Effector memory CD4-positive, alpha-beta T cell (primary cell): ENCODE results near the gene PPP2R2C.

Source experiments
- DNase-seq, 3 donors: peaks; one replicate each; pipeline ENCODE4 v3.0.0-alpha.2; 2020
- H3K27ac ChIP-seq: 2 replicates; pipeline ENCODE4 v1.7.0; 2013; ENCODE audit warnings: mild to moderate bottlenecking, low read length, moderate library complexity; ENCODE audit not compliant: insufficient read depth, poor library complexity, severe bottlenecking
- H3K27me3 ChIP-seq: replicated peaks from 2 replicates; pipeline ENCODE4 v1.7.0; 2013; ENCODE audit warnings: mild to moderate bottlenecking, low read length; ENCODE audit not compliant: insufficient read depth, control insufficient read depth, poor library complexity, severe bottlenecking
- H3K36me3 ChIP-seq: 2 replicates; pipeline ENCODE4 v1.7.0; 2013; ENCODE audit warnings: mild to moderate bottlenecking, low read length, moderate library complexity; ENCODE audit not compliant: control insufficient read depth, insufficient read depth
- H3K4me1 ChIP-seq: 2 replicates; pipeline ENCODE4 v1.7.0; 2013; ENCODE audit warnings: low read length, mild to moderate bottlenecking; ENCODE audit not compliant: control insufficient read depth, insufficient read depth, poor library complexity, severe bottlenecking
- H3K4me3 ChIP-seq: 2 replicates; pipeline ENCODE4 v1.7.0; 2013; ENCODE audit warnings: low read length, low read depth, mild to moderate bottlenecking; ENCODE audit not compliant: insufficient read depth, poor library complexity, severe bottlenecking
- H3K9me3 ChIP-seq: 2 replicates; pipeline ENCODE4 v1.7.0; 2013; ENCODE audit warnings: mild to moderate bottlenecking, low read length, moderate library complexity; ENCODE audit not compliant: control insufficient read depth

PPP2R2C gene

GRCh38 chr4:6326312-6327060 lies 145.9 kb downstream of the PPP2R2C start:
- no peak overlapping the region for H3K4me3 ChIP-seq
- H3K27me3 ChIP-seq: no peaks in the 10 kb centered on the region
- no peak for DNase-seq
- H3K9me3 ChIP-seq: no peaks in the 10 kb centered on the region
- no peak overlapping the region for H3K27ac ChIP-seq
- H3K4me1 ChIP-seq: peaks cover 3% of the 10 kb centered on the region
- H3K36me3 ChIP-seq: no peaks in the 10 kb centered on the region

GRCh38 chr4:6325788-6326290 lies 146.6 kb downstream of the PPP2R2C start:
- Histone ChIP-seq H3K36me3 (no peaks in the 10 kb centered on the region), H3K4me3 (no peak overlapping the region), H3K9me3 (no peaks in the 10 kb centered on the region), H3K4me1 (peaks cover 3% of the 10 kb centered on the region), H3K27ac (no peak overlapping the region), H3K27me3 (no peaks in the 10 kb centered on the region)
- DNase-seq: no peak

- H3K27ac ChIP-seq: no peak overlapping the region
- H3K4me1 ChIP-seq: peaks cover 3% of the 10 kb centered on the region
- no peaks in the 10 kb centered on the region for H3K36me3 ChIP-seq
- no peak overlapping the region for H3K4me3 ChIP-seq
- DNase-seq: no peak
- no peaks in the 10 kb centered on the region for H3K27me3 ChIP-seq
- no peaks in the 10 kb centered on the region for H3K9me3 ChIP-seq
Measured at GRCh38 chr4:6324999-6325787, 147.2 kb downstream of the PPP2R2C start.

GRCh38 chr4:6324461-6324998 lies 147.9 kb downstream of the PPP2R2C start:
- Histone ChIP-seq H3K9me3 (no peaks in the 10 kb centered on the region), H3K4me1 (peaks cover 3% of the 10 kb centered on the region), H3K36me3 (no peaks in the 10 kb centered on the region), H3K27ac (no peak overlapping the region), H3K4me3 (no peak overlapping the region), H3K27me3 (no peaks in the 10 kb centered on the region)
- no peak for DNase-seq

- no peak for DNase-seq
- Histone ChIP-seq H3K4me1 (peaks cover 3% of the 10 kb centered on the region), H3K27ac (no peak overlapping the region), H3K27me3 (no peaks in the 10 kb centered on the region), H3K9me3 (no peaks in the 10 kb centered on the region), H3K36me3 (no peaks in the 10 kb centered on the region), H3K4me3 (no peak overlapping the region)
Measured at GRCh38 chr4:6322761-6323566, 149.4 kb downstream of the PPP2R2C start.

- DNase-seq: no peak
- Histone ChIP-seq H3K36me3 (no peaks in the 10 kb centered on the region), H3K4me1 (peaks cover 3% of the 10 kb centered on the region), H3K9me3 (no peaks in the 10 kb centered on the region), H3K4me3 (no peak overlapping the region), H3K27me3 (no peaks in the 10 kb centered on the region), H3K27ac (no peak overlapping the region)
Measured at GRCh38 chr4:6322067-6322760, 150.2 kb downstream of the PPP2R2C start.

- Histone ChIP-seq H3K9me3 (no peaks in the 10 kb centered on the region), H3K27me3 (no peaks in the 10 kb centered on the region), H3K4me1 (peaks cover 3% of the 10 kb centered on the region), H3K4me3 (no peak overlapping the region), H3K27ac (no peak overlapping the region), H3K36me3 (no peaks in the 10 kb centered on the region)
- DNase-seq: no peak
Measured at GRCh38 chr4:6321361-6321760, 151.1 kb downstream of the PPP2R2C start.

GRCh38 chr4:6320663-6321062 lies 151.8 kb downstream of the PPP2R2C start:
- Histone ChIP-seq H3K4me3 (no peak overlapping the region), H3K27ac (no peak overlapping the region), H3K36me3 (no peaks in the 10 kb centered on the region), H3K9me3 (no peaks in the 10 kb centered on the region), H3K4me1 (peaks cover 3% of the 10 kb centered on the region), H3K27me3 (no peaks in the 10 kb centered on the region)
- DNase-seq: no peak

GRCh38 chr4:6319530-6320150 lies 152.8 kb downstream of the PPP2R2C start:
- Histone ChIP-seq H3K27ac (no peak overlapping the region), H3K9me3 (no peaks in the 10 kb centered on the region), H3K36me3 (no peaks in the 10 kb centered on the region), H3K4me3 (no peak overlapping the region), H3K4me1 (no peaks in the 10 kb centered on the region), H3K27me3 (no peaks in the 10 kb centered on the region)
- no peak for DNase-seq
